Measurements from ENCODE around the gene C16orf54. TPM values are rescaled to one million over a fixed set of nuclear protein-coding genes. Genes with fewer than 3 reads are reported as not detected.
"Not testable (repeated sequence)": the region's sequence is repeated elsewhere in the genome, so short reads cannot be mapped to it uniquely, and the experiment has no call there.

The C16orf54 gene
- total RNA-seq, 1 donor from 2014 or later: not detected

DNA sequence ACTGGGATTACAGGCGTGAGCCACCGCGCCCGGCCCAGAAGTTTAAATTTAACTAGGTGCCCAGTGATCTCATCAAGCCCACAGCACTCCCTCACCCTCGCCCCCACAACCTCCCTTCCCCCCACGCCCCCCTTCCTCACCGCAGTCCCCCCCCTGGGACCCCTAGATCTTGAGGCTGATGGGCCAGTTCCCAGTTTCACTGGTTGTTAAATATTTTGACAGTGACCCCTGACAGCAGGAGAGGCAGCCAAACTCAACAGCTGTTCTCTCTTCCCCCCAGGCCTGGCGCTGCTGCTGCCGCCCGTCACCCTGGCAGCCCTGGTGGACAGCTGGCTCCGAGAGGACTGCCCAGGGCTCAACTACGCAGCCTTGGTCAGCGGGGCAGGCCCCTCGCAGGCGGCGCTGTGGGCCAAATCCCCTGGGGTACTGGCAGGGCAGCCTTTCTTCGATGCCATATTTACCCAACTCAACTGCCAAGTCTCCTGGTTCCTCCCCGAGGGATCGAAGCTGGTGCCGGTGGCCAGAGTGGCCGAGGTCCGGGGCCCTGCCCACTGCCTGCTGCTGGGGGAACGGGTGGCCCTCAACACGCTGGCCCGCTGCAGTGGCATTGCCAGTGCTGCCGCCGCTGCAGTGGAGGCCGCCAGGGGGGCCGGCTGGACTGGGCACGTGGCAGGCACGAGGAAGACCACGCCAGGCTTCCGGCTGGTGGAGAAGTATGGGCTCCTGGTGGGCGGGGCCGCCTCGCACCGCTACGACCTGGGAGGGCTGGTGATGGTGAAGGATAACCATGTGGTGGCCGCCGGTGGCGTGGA lies 51.2 kb downstream of the C16orf54 start:
- DNase-seq (ENCODE audit: extremely low spot score, unreplicated experiment): no peak

DNA sequence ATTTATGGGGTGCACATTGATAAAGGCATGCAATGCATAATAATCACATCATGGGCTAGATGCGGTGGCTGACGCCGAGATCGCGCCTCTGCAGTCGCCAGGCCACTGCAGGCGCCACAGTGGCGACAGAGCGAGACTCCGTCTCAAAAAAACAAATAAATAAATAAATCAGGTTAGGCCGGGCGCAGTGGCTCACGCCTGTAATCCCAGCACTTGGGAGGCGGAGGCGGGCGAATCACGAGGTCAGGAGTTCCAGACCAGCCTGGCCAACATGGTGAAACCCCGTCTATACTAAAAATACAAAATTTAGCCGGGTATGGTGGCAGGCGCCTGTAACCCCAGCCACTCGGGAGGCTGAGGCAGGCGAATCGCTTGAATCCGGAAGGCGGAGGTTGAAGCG lies 53.2 kb downstream of the C16orf54 start:
- H3K27ac Mint-ChIP-seq (ENCODE audit: unreplicated experiment); H3K4me3 Mint-ChIP-seq (ENCODE audit: unreplicated experiment): not testable (repeated sequence)

More for the DNA sequence above, 51.2 kb downstream of the C16orf54 start:
- no peaks in the 10 kb centered on the region for H3K27me3 Mint-ChIP-seq (ENCODE audit: unreplicated experiment)
- H3K27ac Mint-ChIP-seq (ENCODE audit: unreplicated experiment): no peak overlapping the region
- TF ChIP-seq, protein P1, sequence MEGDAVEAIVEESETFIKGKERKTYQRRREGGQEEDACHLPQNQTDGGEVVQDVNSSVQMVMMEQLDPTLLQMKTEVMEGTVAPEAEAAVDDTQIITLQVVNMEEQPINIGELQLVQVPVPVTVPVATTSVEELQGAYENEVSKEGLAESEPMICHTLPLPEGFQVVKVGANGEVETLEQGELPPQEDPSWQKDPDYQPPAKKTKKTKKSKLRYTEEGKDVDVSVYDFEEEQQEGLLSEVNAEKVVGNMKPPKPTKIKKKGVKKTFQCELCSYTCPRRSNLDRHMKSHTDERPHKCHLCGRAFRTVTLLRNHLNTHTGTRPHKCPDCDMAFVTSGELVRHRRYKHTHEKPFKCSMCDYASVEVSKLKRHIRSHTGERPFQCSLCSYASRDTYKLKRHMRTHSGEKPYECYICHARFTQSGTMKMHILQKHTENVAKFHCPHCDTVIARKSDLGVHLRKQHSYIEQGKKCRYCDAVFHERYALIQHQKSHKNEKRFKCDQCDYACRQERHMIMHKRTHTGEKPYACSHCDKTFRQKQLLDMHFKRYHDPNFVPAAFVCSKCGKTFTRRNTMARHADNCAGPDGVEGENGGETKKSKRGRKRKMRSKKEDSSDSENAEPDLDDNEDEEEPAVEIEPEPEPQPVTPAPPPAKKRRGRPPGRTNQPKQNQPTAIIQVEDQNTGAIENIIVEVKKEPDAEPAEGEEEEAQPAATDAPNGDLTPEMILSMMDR (IDR thresholded peaks at IDR 0.05): no peak
- H3K36me3 Mint-ChIP-seq (ENCODE audit: unreplicated experiment): peaks cover 8% of the 10 kb centered on the region
- no peak overlapping the region for H3K4me3 Mint-ChIP-seq (ENCODE audit: unreplicated experiment)
- peaks cover 7% of the 10 kb centered on the region for H3K9me3 Mint-ChIP-seq (ENCODE audit: unreplicated experiment)
- no peaks in the 10 kb centered on the region for H3K4me1 Mint-ChIP-seq (ENCODE audit: unreplicated experiment)

More for the DNA sequence above, 53.2 kb downstream of the C16orf54 start:
- not testable (repeated sequence) for H3K27me3 Mint-ChIP-seq (ENCODE audit: unreplicated experiment); H3K9me3 Mint-ChIP-seq (ENCODE audit: unreplicated experiment); H3K4me1 Mint-ChIP-seq (ENCODE audit: unreplicated experiment); H3K36me3 Mint-ChIP-seq (ENCODE audit: unreplicated experiment); DNase-seq (ENCODE audit: extremely low spot score, unreplicated experiment)

Other genes starting within 250 kb of the C16orf54 start
- gene NPIPB12, start 239.6 kb downstream of the C16orf54 start, total RNA-seq: 55.1 and 70.4 TPM in 2 replicates
- gene SPN, start 82.7 kb downstream of the C16orf54 start, total RNA-seq: not detected in 2 replicates
- gene QPRT, start 66.8 kb downstream of the C16orf54 start, total RNA-seq: 23.5 and 30.1 TPM in 2 replicates
- not detected in 2 replicates for gene ZG16, start 32.3 kb upstream of the C16orf54 start, total RNA-seq
- gene KIF22, start 44.8 kb upstream of the C16orf54 start, total RNA-seq: 20.0 and 23.0 TPM in 2 replicates
- gene MAZ, start 60.5 kb upstream of the C16orf54 start, total RNA-seq: 304 and 305 TPM in 2 replicates
- gene PRRT2, start 66.2 kb upstream of the C16orf54 start, total RNA-seq: 8.8 and 13.4 TPM in 2 replicates
- 26.4 and 29.1 TPM in 2 replicates for gene PAGR1, start 70.2 kb upstream of the C16orf54 start, total RNA-seq
- gene MVP, start 74.5 kb upstream of the C16orf54 start, total RNA-seq: 150 and 157 TPM in 2 replicates
- 104 and 108 TPM in 2 replicates for gene CDIPT, start 117.2 kb upstream of the C16orf54 start, total RNA-seq
- gene SEZ6L2, start 153.6 kb upstream of the C16orf54 start, total RNA-seq: 17.6 and 19.3 TPM in 2 replicates
- gene ASPHD1, start 154.5 kb upstream of the C16orf54 start, total RNA-seq: 1.0 and 1.2 TPM in 2 replicates
- 20.5 and 22.3 TPM in 2 replicates for gene KCTD13, start 180.2 kb upstream of the C16orf54 start, total RNA-seq
- gene TMEM219, start 216.1 kb upstream of the C16orf54 start, total RNA-seq: 119 and 139 TPM in 2 replicates
- 44.4 and 48.8 TPM in 2 replicates for gene TAOK2, start 227.9 kb upstream of the C16orf54 start, total RNA-seq
- 11.5 and 12.5 TPM in 2 replicates for gene HIRIP3, start 249.6 kb upstream of the C16orf54 start, total RNA-seq

Data from osteocyte (in vitro differentiated cells).